Epithelial cell of proximal tubule (primary cell): ENCODE results near the gene CDC42BPG. TPM values are rescaled to one million over a fixed set of nuclear protein-coding genes. Genes with fewer than 3 reads are reported as not detected.
"Not testable (repeated sequence)": the region's sequence is repeated elsewhere in the genome, so short reads cannot be mapped to it uniquely, and the experiment has no call there.

Experiments
- DNase-seq: peaks from one replicate; pipeline ENCODE4 v3.0.0-alpha.2; 2011; ENCODE audit warnings: low read depth
- H3K4me3 ChIP-seq: 2 replicates; pipeline ENCODE4 v1.5.1; 2011; ENCODE audit warnings: low read depth, mild to moderate bottlenecking, low read length
- CTCF ChIP-seq: conservative IDR thresholded peaks from 2 replicates; pipeline ENCODE4 v1.5.1; 2012; ENCODE audit warnings: low read depth, mild to moderate bottlenecking, low read length
- total RNA-seq: library from RNA; depleted of rRNA; stranded (reverse); fragments of >200 nt; gene quantifications from 2 replicates; pipeline ENCODE4 v1.2.3, GENCODE V29; 2015

Gene CDC42BPG
- total RNA-seq, 1 donor from 2014 or later, result 8.9 TPM

- no peak for TF ChIP-seq CTCF
- no peak for DNase-seq
- H3K4me3 ChIP-seq, result no peak overlapping the region
These were observed 7.4 kb upstream of the CDC42BPG start for GRCh38 chr11:64851831-64852351.

- TF ChIP-seq CTCF, result no peak
- H3K4me3 ChIP-seq, result no peak overlapping the region
- no peak for DNase-seq
These were observed 6.6 kb upstream of the CDC42BPG start for GRCh38 chr11:64850979-64851567.

- DNase-seq, result no peak
- no peak for TF ChIP-seq CTCF
- no peak overlapping the region for H3K4me3 ChIP-seq
These were observed 5.3 kb upstream of the CDC42BPG start for GRCh38 chr11:64849598-64850356.

GRCh38 chr11:64848826-64849597 is 4.6 kb upstream of the CDC42BPG start:
- no peak overlapping the region for H3K4me3 ChIP-seq
- no peak for TF ChIP-seq CTCF
- DNase-seq, result no peak

GRCh38 chr11:64848214-64848825 is 3.9 kb upstream of the CDC42BPG start:
- no peak for DNase-seq
- no peak overlapping the region for H3K4me3 ChIP-seq
- no peak for TF ChIP-seq CTCF

- no peak for DNase-seq
- TF ChIP-seq CTCF, result peak; percentile 92
- H3K4me3 ChIP-seq, result no peak overlapping the region
These were observed 2.7 kb upstream of the CDC42BPG start for GRCh38 chr11:64846998-64847666.

- not testable (repeated sequence) for H3K4me3 ChIP-seq, DNase-seq
These were observed 1.3 kb upstream of the CDC42BPG start for GRCh38 chr11:64845776-64846129.
